ENCODE data around the gene ENOSF1. TPM values are rescaled to one million over a fixed set of nuclear protein-coding genes. Genes with fewer than 3 reads are reported as not detected.

The ENOSF1 gene
- total RNA-seq, 4 donors from 2014 or later = 36.2 to 42.4 (median 38.6) TPM

GRCh38 chr18:662197-662596, 50.2 kb downstream of the ENOSF1 start:
- no peak overlapping the region for H3K4me3 ChIP-seq (ENCODE audit: low read depth, poor library complexity, severe bottlenecking)
- intact Hi-C loops (cut with DNase I; ENCODE audit: low total_unique reads) = no loop called here
- TF ChIP-seq POLR2A (IDR thresholded peaks at IDR 0.05) = no peak
- no peak for TF ChIP-seq CTCF (IDR thresholded peaks at IDR 0.05)
- no peak for DNase-seq (ENCODE audit: low spot score in 2 of 2)
- 93 to 98% methylated on average over 4 of the region's 4 CpGs for WGBS, 2 donors

- no peak for DNase-seq (ENCODE audit: low spot score in 2 of 2)
- TF ChIP-seq POLR2A (IDR thresholded peaks at IDR 0.05) (no peak), CTCF (IDR thresholded peaks at IDR 0.05) (no peak)
- intact Hi-C loops (cut with DNase I; ENCODE audit: low total_unique reads) = no loop called here
- WGBS, 2 donors = 88 to 89% methylated on average over 6 of the region's 6 CpGs
- no peak overlapping the region for H3K4me3 ChIP-seq (ENCODE audit: low read depth, poor library complexity, severe bottlenecking)
Observed at GRCh38 chr18:659597-659996, 52.8 kb downstream of the ENOSF1 start.

- DNase-seq (ENCODE audit: low spot score in 2 of 2) = no peak
- no peak for TF ChIP-seq POLR2A (IDR thresholded peaks at IDR 0.05)
- WGBS, 2 donors = 89 to 91% methylated on average over 10 of the region's 10 CpGs
- intact Hi-C loops (cut with DNase I; ENCODE audit: low total_unique reads) = no loop called here
- peak overlapping the region; percentile 60 for H3K4me3 ChIP-seq (ENCODE audit: low read depth, poor library complexity, severe bottlenecking)
Observed at GRCh38 chr18:658947-659533, 53.4 kb downstream of the ENOSF1 start.

GRCh38 chr18:658001-658946, 54.2 kb downstream of the ENOSF1 start:
- DNase-seq (ENCODE audit: low spot score in 2 of 2) = peak; percentile 72 to 94
- H3K4me3 ChIP-seq (ENCODE audit: low read depth, poor library complexity, severe bottlenecking) = peak overlapping the region; percentile 60
- intact Hi-C loops (cut with DNase I; ENCODE audit: low total_unique reads) = no loop called here
- 5% methylated on average over 56 to 67 of the region's 72 CpGs for WGBS, 2 donors
- TF ChIP-seq POLR2A (IDR thresholded peaks at IDR 0.05) = no peak
- no peak for TF ChIP-seq CTCF (IDR thresholded peaks at IDR 0.05)

- TF ChIP-seq POLR2A (IDR thresholded peaks at IDR 0.05) (no peak), CTCF (IDR thresholded peaks at IDR 0.05) (no peak)
- peak within 1 kb of the TSS; percentile 60 for H3K4me3 ChIP-seq (ENCODE audit: low read depth, poor library complexity, severe bottlenecking)
- 0 to 1% methylated on average over 11 to 33 of the region's 79 CpGs for WGBS, 2 donors
- DNase-seq (ENCODE audit: low spot score in 2 of 2) = no peak
- intact Hi-C loops (cut with DNase I; ENCODE audit: low total_unique reads) = no loop called here
Observed at GRCh38 chr18:657311-658000, 55.0 kb downstream of the ENOSF1 start, which contains the start of gene TYMS. Gene TYMS (plus strand): TSS chr18:657653. CDS start chr18:657743, 90 bp downstream.

- intact Hi-C loops (cut with DNase I; ENCODE audit: low total_unique reads) = no loop called here
- WGBS, 2 donors = 81 to 83% methylated on average over 6 of the region's 6 CpGs
- TF ChIP-seq POLR2A (IDR thresholded peaks at IDR 0.05) = no peak
- no peak for TF ChIP-seq CTCF (IDR thresholded peaks at IDR 0.05)
- no peak for DNase-seq (ENCODE audit: low spot score in 2 of 2)
- no peak overlapping the region for H3K4me3 ChIP-seq (ENCODE audit: low read depth, poor library complexity, severe bottlenecking)
Observed at GRCh38 chr18:655445-655844, 57.0 kb downstream of the ENOSF1 start.
